ENCODE results near the gene TMBIM4.

GRCh38 chr12:66119870-66120241 is 49.9 kb downstream of the TMBIM4 start:
- TF ChIP-seq HMGXB4 (CRISPR knock-in tag; IDR thresholded peaks at IDR 0.05) (no peak), E2F4 (CRISPR knock-in tag; IDR thresholded peaks at IDR 0.05; ENCODE audit: borderline replicate concordance, low read depth) (no peak), CTCF (IDR thresholded peaks at IDR 0.05) (no peak)
